AG04449 (cell line): ENCODE data around the gene MAN1B1.

Source experiments
- CTCF ChIA-PET: fragments of 350-600 bp; formaldehyde crosslinking; extraction: SDS; loops from one replicate; lab custom pipeline; 2021; ENCODE audit warnings: antibody characterized with exemption; lab: Yijun Ruan, JAX
- POLR2A ChIA-PET: fragments of 400-600, 350-600 bp; formaldehyde crosslinking; extraction: SDS; loops from one replicate; lab custom pipeline; 2020; ENCODE audit warnings: antibody characterized with exemption, inconsistent platforms; lab: Yijun Ruan, JAX
- DNase-seq: peaks from one replicate; pipeline ENCODE4 v3.0.0-alpha.2; 2010; ENCODE audit warnings: low read depth, low spot score
- H3K4me3 ChIP-seq: 2 replicates; pipeline ENCODE4 v1.5.1; 2011; ENCODE audit warnings: low read depth, mild to moderate bottlenecking, control low read depth, low read length
- CTCF ChIP-seq: IDR thresholded peaks from one replicate; pipeline ENCODE4 v1.5.1; 2011; ENCODE audit warnings: mild to moderate bottlenecking, moderate library complexity, low read length, control low read depth, inconsistent platforms; ENCODE audit not compliant: insufficient read depth; ENCODE audit errors: missing control alignments

Gene MAN1B1

GRCh38 chr9:137087409-137087925 lies 682 bp downstream of the MAN1B1 start:
- no peak for DNase-seq
- no peak for TF ChIP-seq CTCF
- H3K4me3 ChIP-seq, result peak overlapping the region; percentile 78
- ChIA-PET POLR2A (interaction anchor here (0.6 to 2.6 kb wide), 6 partner anchors 16 to 193 kb away, joined by 3 to 17 read pairs (median 4); partner anchors contain the start of gene TUBB4B), CTCF (interaction anchor here (0.8 to 17.0 kb wide), 8 partner anchors 19 to 361 kb away, joined by 3 to 208 read pairs (median 6); partner anchors contain the start of genes ABCA2, NPDC1 and SAPCD2)

- CTCF ChIA-PET, result interaction anchor here (1.0 to 17.0 kb wide), 5 partner anchors 20 to 302 kb away, joined by 3 to 208 read pairs (median 4); partner anchors contain the start of genes ABCA2 and SAPCD2
- no peak for TF ChIP-seq CTCF
- POLR2A ChIA-PET, result interaction anchor here (0.6 to 2.6 kb wide), 2 partner anchors 152 to 194 kb away, joined by 4 to 17 read pairs; partner anchors contain the start of gene TUBB4B
- DNase-seq, result no peak
- peak overlapping the region; percentile 78 for H3K4me3 ChIP-seq
Observed at GRCh38 chr9:137088121-137088520, 1.3 kb downstream of the MAN1B1 start.

- DNase-seq, result no peak
- no peak for TF ChIP-seq CTCF
- ChIA-PET POLR2A (no interaction called here), CTCF (interaction anchor here (0.8 to 17.0 kb wide), 4 partner anchors 21 to 304 kb away, joined by 3 to 208 read pairs (median 5); partner anchors contain the start of genes ABCA2 and SAPCD2)
- no peak overlapping the region for H3K4me3 ChIP-seq
Observed at GRCh38 chr9:137089232-137089947, 2.6 kb downstream of the MAN1B1 start.

GRCh38 chr9:137095664-137096517 lies 9.1 kb downstream of the MAN1B1 start:
- no peak for DNase-seq
- TF ChIP-seq CTCF, result peak; percentile 2
- H3K4me3 ChIP-seq, result no peak overlapping the region
- ChIA-PET POLR2A (no interaction called here), CTCF (interaction anchor here (0.7 to 1.7 kb wide), 4 partner anchors 9 to 32 kb away, joined by 3 to 4 read pairs (median 3); partner anchors contain the start of gene MAN1B1)

GRCh38 chr9:137096785-137097546 lies 10.2 kb downstream of the MAN1B1 start:
- ChIA-PET POLR2A (no interaction called here), CTCF (interaction anchor here (0.6 to 1.7 kb wide), 4 partner anchors 9 to 33 kb away, joined by 3 to 4 read pairs (median 3); partner anchors contain the start of gene MAN1B1)
- no peak overlapping the region for H3K4me3 ChIP-seq

More at GRCh38 chr9:137096785-137097546, 10.2 kb downstream of the MAN1B1 start:
- DNase-seq, result no peak
- no peak for TF ChIP-seq CTCF
